ENCODE data around the gene CLEC14A.

The CLEC14A gene

GRCh38 chr14:38205949-38206665 is 49.8 kb downstream of the CLEC14A start:
- DNase-seq (ENCODE audit: low read depth) = no peak

- DNase-seq (ENCODE audit: low read depth) = no peak
Observed at GRCh38 chr14:38205119-38205813, 50.6 kb downstream of the CLEC14A start.

- no peak for DNase-seq (ENCODE audit: low read depth)
Observed at GRCh38 chr14:38204719-38205115, 51.2 kb downstream of the CLEC14A start.
